Measurements from ENCODE around the gene INHBC. TPM values are rescaled to one million over a fixed set of nuclear protein-coding genes. Genes with fewer than 3 reads are reported as not detected.
A peak's percentile ranks its signal among the peaks of the same experiment; 100 is the strongest.

Gene INHBC
- total and polyA plus RNA-seq, 4 donors = not detected

DNA sequence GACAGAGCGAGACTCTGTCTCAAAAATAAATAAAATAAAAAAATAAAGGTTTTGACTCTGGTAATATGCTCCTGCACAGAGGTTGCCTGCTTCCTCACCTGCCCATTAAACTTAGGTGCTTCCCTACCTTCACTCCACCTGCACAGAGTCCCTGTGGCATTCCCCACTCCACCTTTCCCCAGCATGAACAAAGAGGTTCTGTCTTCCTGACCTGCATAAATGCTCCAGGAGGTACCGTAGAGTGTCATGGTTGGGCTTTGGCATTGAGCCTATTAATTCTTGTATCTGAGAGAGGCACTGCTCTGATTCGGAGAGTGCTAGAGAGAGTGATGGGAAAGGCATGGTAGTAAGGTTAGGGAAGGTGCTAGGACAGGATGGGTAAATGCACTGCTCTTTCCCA lies 38.8 kb downstream of the INHBC start:
- Histone ChIP-seq H3K27me3 (ENCODE audit: control insufficient read depth in 1 of 2, insufficient read depth in 2 of 2, low read length in 1 of 2) (no peaks in the 10 kb centered on the region), H3K4me3 (ENCODE audit: low read length in 2 of 2) (no peak overlapping the region), H3K9me3 (ENCODE audit: control insufficient read depth, low read length) (no peaks in the 10 kb centered on the region), H3K4me1 (ENCODE audit: control insufficient read depth in 1 of 2, insufficient read depth in 2 of 2, low read length in 2 of 2) (no peaks in the 10 kb centered on the region), H3K27ac (ENCODE audit: low read depth in 1 of 2, low read length in 2 of 2) (no peak overlapping the region), H3K36me3 (ENCODE audit: control insufficient read depth in 1 of 2, insufficient read depth in 2 of 2, low read length in 1 of 2) (no peaks in the 10 kb centered on the region)
- ATAC-seq (ENCODE audit: low FRiP score) (no peak), DNase-seq (no peak)
- intact Hi-C loops (cut with DNase I) = no loop called here
- WGBS, 2 donors = 34 to 35% methylated on average over 3 of the region's 3 CpGs

DNA sequence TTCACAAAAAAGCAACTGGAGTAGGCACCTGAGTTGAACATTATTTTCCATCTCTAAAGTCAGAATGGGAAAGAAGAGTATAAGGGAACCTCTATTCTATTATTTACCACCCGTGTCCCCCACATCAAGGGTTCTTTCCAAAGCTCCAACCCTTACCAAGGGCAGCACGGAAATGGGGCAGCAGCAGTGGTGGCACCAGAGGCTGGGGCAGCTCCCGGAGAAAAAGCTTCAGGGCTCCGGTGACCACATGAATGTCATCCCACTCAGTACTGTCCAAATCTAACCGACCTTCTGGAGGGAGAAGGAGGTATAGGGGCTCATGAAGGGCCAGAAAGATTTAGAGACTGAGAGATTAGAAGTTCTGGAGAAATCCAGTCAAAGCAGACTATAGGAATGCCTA lies 39.3 kb downstream of the INHBC start:
- Histone ChIP-seq H3K4me3 (ENCODE audit: low read length in 2 of 2) (no peak overlapping the region), H3K27me3 (ENCODE audit: control insufficient read depth in 1 of 2, insufficient read depth in 2 of 2, low read length in 1 of 2) (no peaks in the 10 kb centered on the region), H3K4me1 (ENCODE audit: control insufficient read depth in 1 of 2, insufficient read depth in 2 of 2, low read length in 2 of 2) (no peaks in the 10 kb centered on the region), H3K36me3 (ENCODE audit: control insufficient read depth in 1 of 2, insufficient read depth in 2 of 2, low read length in 1 of 2) (no peaks in the 10 kb centered on the region), H3K9me3 (ENCODE audit: control insufficient read depth, low read length) (no peaks in the 10 kb centered on the region), H3K27ac (ENCODE audit: low read depth in 1 of 2, low read length in 2 of 2) (no peak overlapping the region)
- ATAC-seq (ENCODE audit: low FRiP score) (no peak), DNase-seq (no peak)
- WGBS, 2 donors = 84 to 86% methylated on average over 5 of the region's 5 CpGs
- intact Hi-C loops (cut with DNase I) = no loop called here

DNA sequence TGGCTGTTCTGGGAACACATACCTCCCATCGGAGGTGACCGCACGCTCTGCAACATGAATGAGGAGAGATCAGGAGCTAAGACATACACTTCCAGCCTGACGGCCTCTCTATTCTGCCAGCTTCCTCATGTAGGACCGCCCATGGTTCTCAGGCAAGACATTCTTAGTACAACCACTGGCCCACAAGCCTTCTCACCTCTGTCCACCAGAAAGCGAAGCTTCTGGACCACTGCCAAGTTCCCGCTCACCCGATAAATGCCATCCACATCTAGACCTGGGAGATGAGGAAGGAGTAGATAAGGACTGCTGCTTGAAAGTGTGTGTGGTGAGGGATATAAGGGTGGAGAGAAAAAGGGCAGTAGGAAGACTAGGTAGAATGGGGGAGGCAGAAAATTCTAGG lies 39.8 kb downstream of the INHBC start:
- no peak overlapping the region for H3K4me3 ChIP-seq (ENCODE audit: low read length in 2 of 2)
- intact Hi-C loops (cut with DNase I) = no loop called here
- no peaks in the 10 kb centered on the region for H3K9me3 ChIP-seq (ENCODE audit: control insufficient read depth, low read length)
- H3K27ac ChIP-seq (ENCODE audit: low read depth in 1 of 2, low read length in 2 of 2) = no peak overlapping the region
- no peak for DNase-seq
- ATAC-seq (ENCODE audit: low FRiP score) = no peak
- H3K36me3 ChIP-seq (ENCODE audit: control insufficient read depth in 1 of 2, insufficient read depth in 2 of 2, low read length in 1 of 2) = no peaks in the 10 kb centered on the region
- H3K27me3 ChIP-seq (ENCODE audit: control insufficient read depth in 1 of 2, insufficient read depth in 2 of 2, low read length in 1 of 2) = no peaks in the 10 kb centered on the region
- 75 to 79% methylated on average over 8 of the region's 8 CpGs for WGBS, 2 donors
- H3K4me1 ChIP-seq (ENCODE audit: control insufficient read depth in 1 of 2, insufficient read depth in 2 of 2, low read length in 2 of 2) = no peaks in the 10 kb centered on the region

DNA sequence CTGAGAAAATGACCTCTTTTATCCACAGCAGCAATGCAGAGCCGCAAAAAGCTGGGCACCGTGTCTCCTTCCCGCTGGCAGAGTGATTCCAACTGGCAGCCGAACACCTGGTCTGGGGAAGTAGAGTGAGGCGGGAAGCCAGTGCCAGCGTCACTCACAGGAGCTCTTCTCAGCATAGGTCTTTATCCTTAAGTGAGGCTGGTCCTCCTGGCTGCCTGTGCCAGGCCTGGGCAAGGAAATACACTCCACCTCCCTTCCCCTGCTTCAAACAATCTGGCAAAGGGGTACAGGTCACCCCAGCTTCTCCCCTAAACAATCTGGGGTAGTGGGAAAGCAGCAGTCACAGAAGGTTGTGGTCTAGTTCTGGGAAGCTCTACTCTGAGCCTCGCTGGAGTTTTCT lies 40.3 kb downstream of the INHBC start:
- Histone ChIP-seq H3K4me3 (ENCODE audit: low read length in 2 of 2) (no peak overlapping the region), H3K9me3 (ENCODE audit: control insufficient read depth, low read length) (no peaks in the 10 kb centered on the region), H3K27me3 (ENCODE audit: control insufficient read depth in 1 of 2, insufficient read depth in 2 of 2, low read length in 1 of 2) (no peaks in the 10 kb centered on the region), H3K36me3 (ENCODE audit: control insufficient read depth in 1 of 2, insufficient read depth in 2 of 2, low read length in 1 of 2) (no peaks in the 10 kb centered on the region), H3K27ac (ENCODE audit: low read depth in 1 of 2, low read length in 2 of 2) (no peak overlapping the region), H3K4me1 (ENCODE audit: control insufficient read depth in 1 of 2, insufficient read depth in 2 of 2, low read length in 2 of 2) (no peaks in the 10 kb centered on the region)
- 60 to 69% methylated on average over 7 of the region's 7 CpGs for WGBS, 2 donors
- DNase-seq = no peak
- ATAC-seq (ENCODE audit: low FRiP score) = no peak
- intact Hi-C loops (cut with DNase I) = no loop called here

DNA sequence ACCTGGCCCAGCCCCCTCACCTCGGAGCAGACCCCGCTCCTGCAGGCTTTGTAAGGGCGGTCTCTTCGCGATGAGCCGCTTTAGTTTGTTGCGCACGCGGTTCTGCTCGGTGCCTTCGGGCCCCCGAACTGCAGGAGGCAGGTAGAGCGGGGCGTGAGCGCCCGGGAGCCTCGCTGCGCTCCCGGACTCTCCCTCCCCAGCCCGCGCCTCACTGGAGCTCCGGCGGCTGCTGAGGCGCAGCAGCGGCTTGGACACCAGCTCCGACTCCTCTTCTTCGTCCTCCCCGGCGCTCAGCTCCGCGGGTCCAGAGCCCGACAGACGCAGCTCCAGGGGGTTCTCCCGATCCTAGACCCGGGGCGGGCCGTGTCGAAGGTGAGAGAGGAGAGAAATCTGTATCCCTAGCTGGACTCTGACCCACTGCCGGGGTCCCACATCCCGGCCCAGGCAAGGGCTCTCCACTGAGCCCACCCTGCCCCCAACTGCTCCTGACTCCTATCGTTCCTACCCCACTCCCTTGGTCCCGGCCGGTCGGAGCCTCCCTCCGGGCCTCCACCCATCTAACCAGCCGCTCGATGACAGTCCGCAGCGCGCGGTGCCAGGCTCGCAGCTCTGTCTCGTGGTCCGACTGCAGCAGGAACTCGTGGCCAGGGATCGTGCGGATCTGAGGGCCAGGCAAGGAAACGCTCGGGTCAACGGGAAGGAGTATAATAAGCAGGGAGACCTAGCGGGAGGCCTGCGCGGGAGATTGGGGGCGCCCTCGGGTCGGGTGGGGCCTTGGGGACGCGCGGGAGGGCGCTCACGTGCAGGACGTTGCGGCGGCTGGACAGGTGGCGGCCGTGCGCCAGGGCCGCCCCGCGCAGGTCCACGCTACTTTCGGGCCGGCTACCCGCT lies 40.9 kb downstream of the INHBC start:
- Histone ChIP-seq H3K27ac (ENCODE audit: low read depth in 1 of 2, low read length in 2 of 2) (no peak overlapping the region), H3K4me3 (ENCODE audit: low read length in 2 of 2) (peak overlapping the region in 1 of 2 donors; percentile 3), H3K9me3 (ENCODE audit: control insufficient read depth, low read length) (no peaks in the 10 kb centered on the region), H3K4me1 (ENCODE audit: control insufficient read depth in 1 of 2, insufficient read depth in 2 of 2, low read length in 2 of 2) (no peaks in the 10 kb centered on the region), H3K27me3 (ENCODE audit: control insufficient read depth in 1 of 2, insufficient read depth in 2 of 2, low read length in 1 of 2) (no peaks in the 10 kb centered on the region), H3K36me3 (ENCODE audit: control insufficient read depth in 1 of 2, insufficient read depth in 2 of 2, low read length in 1 of 2) (no peaks in the 10 kb centered on the region)
- peak; percentile 49 for ATAC-seq (ENCODE audit: low FRiP score)
- peak in 1 of 2 donors; percentile 75 for DNase-seq
- 4 to 5% methylated on average over 82 to 84 of the region's 84 CpGs for WGBS, 2 donors
- intact Hi-C loops (cut with DNase I) = no loop called here

DNA sequence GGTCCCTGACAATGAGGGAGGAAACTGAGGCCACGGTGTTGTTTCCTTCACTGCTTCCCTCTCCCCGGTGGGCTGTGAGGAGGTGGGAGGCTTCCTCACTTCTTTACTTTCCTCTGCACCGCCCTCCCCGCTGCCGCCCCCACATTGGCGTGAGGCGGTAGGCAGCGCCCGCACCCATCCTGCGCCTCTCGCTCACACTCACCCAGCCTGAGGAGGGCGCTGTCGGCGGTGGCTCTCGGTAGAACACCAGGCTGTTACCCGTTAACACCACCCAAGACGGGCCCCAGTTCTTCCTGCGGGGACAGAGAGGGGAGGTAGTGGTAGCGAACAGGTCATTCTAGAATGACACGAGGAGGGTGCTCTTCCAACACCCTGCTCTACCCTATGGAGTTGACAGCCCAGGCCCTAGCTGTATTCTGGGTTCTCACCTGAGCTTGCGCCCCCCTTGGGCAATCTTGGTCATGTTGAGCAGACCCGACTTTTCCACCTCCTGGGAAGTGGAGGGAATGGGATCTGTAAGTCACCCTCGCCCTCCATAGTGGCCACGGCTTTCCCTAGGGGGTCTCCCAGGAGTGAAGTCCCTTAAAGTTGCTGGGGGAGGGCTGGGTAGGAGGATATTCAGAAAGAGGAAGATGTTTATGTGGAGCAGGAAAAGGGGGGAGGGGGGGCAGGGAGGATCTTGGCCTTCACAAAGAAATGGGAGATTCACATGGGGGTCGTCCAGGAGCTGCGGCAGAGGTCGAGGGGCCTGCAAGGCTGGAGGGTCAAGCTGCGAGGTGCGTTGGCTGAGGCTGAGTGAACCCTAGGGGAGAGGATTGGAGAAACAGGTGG lies 41.8 kb downstream of the INHBC start:
- Histone ChIP-seq H3K27me3 (ENCODE audit: control insufficient read depth in 1 of 2, insufficient read depth in 2 of 2, low read length in 1 of 2) (no peaks in the 10 kb centered on the region), H3K36me3 (ENCODE audit: control insufficient read depth in 1 of 2, insufficient read depth in 2 of 2, low read length in 1 of 2) (no peaks in the 10 kb centered on the region), H3K4me1 (ENCODE audit: control insufficient read depth in 1 of 2, insufficient read depth in 2 of 2, low read length in 2 of 2) (no peaks in the 10 kb centered on the region), H3K27ac (ENCODE audit: low read depth in 1 of 2, low read length in 2 of 2) (no peak overlapping the region), H3K4me3 (ENCODE audit: low read length in 2 of 2) (no peak overlapping the region), H3K9me3 (ENCODE audit: control insufficient read depth, low read length) (no peaks in the 10 kb centered on the region)
- WGBS, 2 donors = 26 to 27% methylated on average over 27 to 29 of the region's 29 CpGs
- DNase-seq (peak; percentile 66 to 81), ATAC-seq (ENCODE audit: low FRiP score) (peak; percentile 12)
- intact Hi-C loops (cut with DNase I) = no loop called here

DNA sequence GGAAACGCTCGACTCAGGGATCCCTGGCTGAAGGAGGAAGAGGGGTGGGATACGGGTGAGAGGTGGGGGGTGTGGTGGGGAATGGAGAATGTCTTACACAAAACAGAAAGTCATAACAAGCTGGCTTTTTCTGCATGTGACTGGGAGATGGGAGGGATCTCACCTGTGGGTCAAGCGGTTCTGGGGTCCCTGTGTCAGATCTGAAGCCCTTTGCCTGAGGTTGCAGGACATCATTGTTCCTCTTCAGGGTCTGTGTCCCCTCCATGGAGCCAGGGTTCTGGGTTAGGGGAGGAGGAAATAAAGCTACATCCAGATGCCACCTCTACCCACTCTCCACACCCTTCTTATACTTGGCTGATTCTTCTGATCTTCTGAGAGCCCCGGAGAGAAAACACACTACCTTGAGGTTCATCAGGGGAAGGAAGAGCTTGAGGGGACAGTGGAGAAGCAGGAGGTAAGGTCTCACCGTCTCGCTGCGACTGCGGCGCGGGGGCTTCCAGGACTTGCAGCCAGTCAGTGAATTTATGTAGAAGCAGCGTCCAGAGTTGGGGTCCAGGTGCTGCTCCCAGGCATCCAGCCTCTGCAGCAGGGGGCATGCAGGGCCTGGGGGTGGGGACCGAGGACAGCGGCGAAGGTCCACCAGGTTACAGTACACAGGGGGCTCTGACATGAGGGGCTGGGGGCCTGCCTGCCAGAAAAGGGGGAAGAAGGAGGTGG lies 42.6 kb downstream of the INHBC start:
- DNase-seq (peak in 1 of 2 donors; percentile 68), ATAC-seq (ENCODE audit: low FRiP score) (no peak)
- no peaks in the 10 kb centered on the region for H3K9me3 ChIP-seq (ENCODE audit: control insufficient read depth, low read length)
- no peaks in the 10 kb centered on the region for H3K27me3 ChIP-seq (ENCODE audit: control insufficient read depth in 1 of 2, insufficient read depth in 2 of 2, low read length in 1 of 2)
- H3K4me3 ChIP-seq (ENCODE audit: low read length in 2 of 2) = no peak overlapping the region
- WGBS, 2 donors = 79 to 87% methylated on average over 13 to 15 of the region's 15 CpGs
- intact Hi-C loops (cut with DNase I) = no loop called here
- no peaks in the 10 kb centered on the region for H3K36me3 ChIP-seq (ENCODE audit: control insufficient read depth in 1 of 2, insufficient read depth in 2 of 2, low read length in 1 of 2)
- no peak overlapping the region for H3K27ac ChIP-seq (ENCODE audit: low read depth in 1 of 2, low read length in 2 of 2)
- no peaks in the 10 kb centered on the region for H3K4me1 ChIP-seq (ENCODE audit: control insufficient read depth in 1 of 2, insufficient read depth in 2 of 2, low read length in 2 of 2)

DNA sequence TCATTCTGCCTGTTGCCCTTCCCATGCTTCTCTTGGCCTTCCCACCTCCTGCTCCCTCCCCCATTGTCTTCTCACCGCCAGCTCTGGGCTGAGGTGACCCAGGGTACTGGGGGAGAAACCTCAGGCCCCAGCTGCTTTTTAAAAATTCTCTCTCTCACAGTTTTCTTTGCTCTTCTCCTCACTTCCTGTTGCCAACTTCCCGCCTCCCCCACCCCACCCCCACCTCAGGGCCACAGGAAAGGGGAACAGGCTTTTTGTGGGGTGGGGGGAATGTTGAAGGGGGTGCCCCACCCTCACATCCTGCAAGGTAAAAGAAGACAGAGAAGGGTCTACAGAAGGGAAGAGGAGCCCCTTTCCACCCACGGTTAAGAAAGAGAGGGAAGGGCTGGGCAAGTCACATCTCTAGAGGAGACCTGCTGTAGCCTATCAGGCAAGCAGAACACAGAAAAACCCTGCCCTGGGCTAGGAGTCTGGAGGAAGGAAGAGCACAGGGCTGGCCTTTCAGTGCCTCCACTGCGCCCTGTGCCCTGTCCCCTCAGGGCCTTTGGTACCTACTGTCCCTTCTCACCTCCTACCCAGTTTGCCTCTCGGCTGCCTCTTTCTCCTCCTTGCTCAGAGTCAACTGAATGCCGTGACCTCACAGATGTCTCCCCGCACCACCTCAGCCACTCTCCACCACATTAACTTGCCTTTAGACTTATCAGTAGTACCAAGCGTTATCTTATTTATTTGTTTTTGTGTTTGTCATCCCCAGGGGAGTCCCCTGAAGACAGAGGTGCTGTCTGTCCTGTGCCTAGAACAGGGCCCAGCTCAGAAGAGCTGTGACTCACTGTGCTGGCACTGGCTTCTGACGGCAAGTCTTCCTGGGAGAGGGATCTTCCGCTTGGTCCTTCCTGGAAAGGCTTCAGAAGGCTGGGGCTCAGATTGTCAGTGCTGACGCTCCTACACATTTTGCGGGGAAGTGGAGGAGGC lies 43.4 kb downstream of the INHBC start:
- Histone ChIP-seq H3K4me3 (ENCODE audit: low read length in 2 of 2) (no peak overlapping the region), H3K36me3 (ENCODE audit: control insufficient read depth in 1 of 2, insufficient read depth in 2 of 2, low read length in 1 of 2) (no peaks in the 10 kb centered on the region), H3K27me3 (ENCODE audit: control insufficient read depth in 1 of 2, insufficient read depth in 2 of 2, low read length in 1 of 2) (no peaks in the 10 kb centered on the region), H3K27ac (ENCODE audit: low read depth in 1 of 2, low read length in 2 of 2) (no peak overlapping the region), H3K4me1 (ENCODE audit: control insufficient read depth in 1 of 2, insufficient read depth in 2 of 2, low read length in 2 of 2) (no peaks in the 10 kb centered on the region), H3K9me3 (ENCODE audit: control insufficient read depth, low read length) (no peaks in the 10 kb centered on the region)
- intact Hi-C loops (cut with DNase I) = no loop called here
- ATAC-seq (ENCODE audit: low FRiP score) = peak; percentile 33
- 76 to 78% methylated on average over 12 of the region's 12 CpGs for WGBS, 2 donors
- DNase-seq = peak in 1 of 2 donors; percentile 73
